GM18517 (cell line): Measurements from ENCODE around the gene CDH13.

ENCODE experiments used
- ATAC-seq: cut with Tn5 transposase; IDR thresholded peaks from one replicate; pipeline ENCODE4 v1.9.1; 2021; ENCODE audit warnings: mild to moderate bottlenecking, moderate library complexity; ENCODE audit not compliant: unreplicated experiment

Gene CDH13

DNA sequence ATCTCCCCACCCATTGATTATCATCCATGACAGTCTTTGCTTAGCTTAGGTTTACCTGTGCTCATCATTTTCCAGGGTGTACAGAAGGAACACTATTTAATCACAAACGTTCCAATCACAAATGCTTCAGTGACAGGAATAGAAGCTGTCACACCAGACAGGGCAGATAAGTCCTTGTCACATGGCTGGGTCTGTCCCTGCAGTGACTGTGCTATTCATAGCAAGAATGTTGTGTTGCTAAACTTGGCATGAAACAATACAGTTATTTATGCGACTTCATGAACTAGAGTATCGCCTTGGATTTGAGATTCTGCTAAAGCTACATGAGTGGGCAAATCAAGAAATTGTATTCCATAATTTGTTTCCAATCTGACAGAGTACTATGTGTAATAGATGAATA lies 108.4 kb downstream of the CDH13 start:
- no peak for ATAC-seq

DNA sequence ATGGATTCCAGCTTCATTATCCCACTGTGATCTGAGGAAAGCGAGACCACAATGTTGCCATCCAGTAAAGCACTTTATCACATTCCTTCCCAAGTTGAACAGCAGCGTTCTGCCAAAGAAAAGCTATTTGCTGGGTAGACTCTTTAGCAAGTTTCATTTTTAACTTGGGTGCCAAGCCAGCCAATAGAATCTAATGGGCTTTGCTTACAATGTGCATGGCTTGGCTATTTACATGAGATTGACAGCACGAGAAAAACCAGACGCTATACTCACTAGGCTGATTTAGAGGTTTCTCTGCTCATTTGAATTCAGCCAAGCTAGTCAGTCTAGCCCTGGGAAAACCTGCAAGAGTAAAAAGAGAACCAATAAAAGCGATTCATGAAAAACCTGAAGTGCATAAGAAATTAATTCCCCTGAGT lies 108.9 kb downstream of the CDH13 start:
- no peak for ATAC-seq

DNA sequence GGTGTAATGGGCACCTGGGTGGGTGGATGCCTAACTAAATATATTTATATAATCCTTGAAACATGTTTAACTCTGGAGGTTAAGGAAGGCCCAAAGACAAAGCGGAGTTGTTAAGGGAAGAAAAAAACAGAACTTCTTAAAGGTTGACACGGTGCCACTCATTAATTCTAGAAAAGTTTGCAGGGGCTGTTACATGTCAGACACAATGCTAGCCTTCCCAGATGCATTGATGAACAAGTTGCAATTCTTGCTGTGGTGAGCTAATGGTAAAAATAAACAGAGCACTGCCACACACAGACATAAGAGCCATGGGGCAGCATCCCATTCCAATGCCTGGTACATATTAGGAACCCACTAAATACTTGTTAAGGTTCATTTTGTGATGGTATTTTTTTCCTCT lies 109.5 kb downstream of the CDH13 start:
- ATAC-seq: no peak

DNA sequence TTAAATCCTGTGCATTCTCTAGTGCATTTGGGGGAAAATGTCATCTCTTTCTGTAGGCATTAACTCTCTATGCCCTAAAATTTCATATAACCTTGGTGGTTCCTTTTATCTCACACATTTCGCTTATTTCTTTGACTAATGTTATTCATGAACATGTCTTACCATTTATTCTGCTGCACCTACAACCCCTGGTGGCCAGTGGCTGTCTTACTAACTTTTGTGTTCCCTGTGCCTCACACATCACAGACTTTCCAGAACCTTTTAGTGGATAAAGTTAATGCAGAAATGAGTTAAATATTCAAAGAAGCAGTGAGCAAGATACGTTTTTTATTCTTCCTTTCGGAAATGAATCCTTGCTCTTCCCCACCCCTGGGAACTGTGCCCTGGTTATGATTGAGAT lies 111.9 kb downstream of the CDH13 start:
- no peak for ATAC-seq

DNA sequence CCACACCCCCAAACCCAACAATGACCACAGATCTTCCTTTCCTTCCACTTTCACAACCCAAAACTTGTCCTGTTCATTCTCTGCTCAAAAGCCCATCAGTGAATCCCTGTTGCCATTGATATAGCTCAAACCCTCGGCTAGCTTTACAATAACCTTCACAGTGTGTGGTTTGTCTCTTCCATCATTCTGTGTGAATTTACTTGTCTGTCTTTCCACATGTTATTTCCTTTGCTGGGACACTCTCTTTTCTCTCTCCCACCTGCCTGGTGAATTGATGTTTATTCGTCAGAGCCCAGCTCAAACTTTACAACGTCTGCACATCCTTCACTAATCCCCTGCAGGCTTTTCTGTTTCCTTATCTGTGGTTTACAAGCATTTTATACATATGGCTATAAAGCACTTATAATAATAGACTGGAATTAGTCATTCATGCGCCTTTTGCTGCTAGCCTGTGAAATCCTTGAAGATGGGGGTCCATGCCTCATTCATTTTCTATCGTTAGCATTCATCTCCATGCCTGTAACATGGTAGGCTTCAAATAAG lies 114.4 kb downstream of the CDH13 start:
- no peak for ATAC-seq

DNA sequence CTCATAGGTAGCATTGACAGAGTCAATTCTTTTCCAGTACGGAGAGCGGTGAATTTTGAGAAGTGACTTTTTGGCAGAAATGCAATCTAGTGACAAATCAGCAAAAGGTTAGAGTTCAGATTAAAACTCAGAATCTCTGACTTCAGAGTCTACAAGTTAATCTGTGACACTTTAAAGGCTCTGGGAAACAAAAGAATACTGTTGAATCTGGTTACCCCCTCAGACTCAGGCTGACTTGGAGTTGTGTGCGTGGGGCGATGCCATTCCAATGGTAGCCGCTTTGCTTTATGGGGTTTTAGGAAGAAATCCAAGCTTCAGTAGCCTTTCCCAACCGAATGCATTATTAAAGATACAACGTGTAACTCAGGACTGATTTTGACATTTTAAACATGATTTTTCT lies 118.2 kb downstream of the CDH13 start:
- ATAC-seq: no peak

DNA sequence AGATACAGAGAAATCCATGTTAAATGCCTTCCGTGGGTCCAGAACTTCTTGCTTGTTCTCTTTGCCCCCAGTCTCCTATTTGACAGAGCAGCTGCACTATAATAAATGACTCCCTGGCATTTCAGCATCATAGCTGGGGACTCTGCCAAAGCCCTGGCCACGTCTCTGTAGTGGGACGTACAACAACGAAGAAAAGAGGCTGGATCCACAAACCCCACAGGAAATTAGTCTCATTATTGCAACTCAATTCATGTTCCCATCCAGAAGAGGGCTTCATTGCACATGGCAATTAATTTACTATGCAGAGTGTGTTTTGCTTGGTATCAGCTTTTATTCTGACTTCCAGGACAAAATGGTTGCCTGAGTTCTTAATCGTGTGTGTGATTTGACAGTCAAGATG lies 121.3 kb downstream of the CDH13 start:
- ATAC-seq: no peak

DNA sequence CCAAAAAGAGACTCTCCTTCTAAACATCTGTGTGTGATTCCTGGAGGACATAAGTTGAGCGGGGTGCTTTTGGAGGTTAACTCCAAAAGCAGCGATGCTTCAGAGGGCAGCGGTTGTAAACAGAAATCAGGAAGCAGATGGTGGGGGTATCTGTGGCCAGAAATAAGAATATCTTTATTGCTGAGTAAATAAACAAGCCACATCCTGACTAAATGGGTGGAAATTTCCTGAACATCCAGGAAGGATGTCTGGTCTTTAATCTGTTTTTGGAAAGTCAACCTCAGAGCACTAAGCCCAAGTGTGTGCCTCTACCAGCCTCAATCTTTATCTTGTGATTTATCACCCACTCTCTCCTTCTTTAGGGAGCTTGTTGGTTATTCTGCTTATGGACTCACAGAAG lies 123.3 kb downstream of the CDH13 start:
- ATAC-seq: no peak

DNA sequence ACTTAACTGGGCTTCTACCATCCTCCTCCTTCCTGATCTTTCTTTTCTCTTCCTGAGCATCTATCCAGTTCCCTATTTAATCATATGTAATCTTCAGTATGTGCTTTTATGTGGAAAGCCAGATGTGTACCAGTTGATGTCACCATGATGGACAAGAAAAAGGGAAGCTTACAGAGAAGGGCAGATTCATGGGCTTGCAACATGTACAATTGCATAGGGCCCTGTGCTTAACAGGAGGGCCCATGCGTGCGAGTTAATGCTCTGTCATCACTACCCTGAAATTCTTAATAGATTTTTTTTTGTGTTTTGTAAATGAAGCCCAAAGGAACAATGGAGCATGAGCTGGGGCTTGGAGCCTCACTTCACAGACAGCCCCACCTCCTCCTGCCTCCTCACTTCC lies 124.3 kb downstream of the CDH13 start:
- ATAC-seq: no peak

DNA sequence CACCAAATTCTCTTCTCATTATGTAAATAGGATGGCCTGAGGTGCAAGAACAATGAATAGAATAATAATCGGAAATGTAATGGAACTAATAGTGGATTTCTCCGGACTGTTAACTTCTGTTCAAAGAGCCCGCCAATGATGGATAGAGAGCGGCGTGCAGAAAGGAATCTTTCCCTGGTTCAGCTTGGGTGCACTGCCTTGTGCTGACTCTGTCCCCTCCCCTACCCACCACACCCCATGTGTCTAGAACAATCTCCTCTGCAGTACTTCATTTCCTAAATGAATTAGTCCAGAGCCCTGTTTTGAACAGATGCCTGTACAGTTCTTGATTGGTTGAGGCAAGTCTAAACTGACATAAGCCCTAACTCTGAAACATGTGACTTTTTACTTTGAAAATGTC lies 125.4 kb downstream of the CDH13 start:
- ATAC-seq: no peak

DNA sequence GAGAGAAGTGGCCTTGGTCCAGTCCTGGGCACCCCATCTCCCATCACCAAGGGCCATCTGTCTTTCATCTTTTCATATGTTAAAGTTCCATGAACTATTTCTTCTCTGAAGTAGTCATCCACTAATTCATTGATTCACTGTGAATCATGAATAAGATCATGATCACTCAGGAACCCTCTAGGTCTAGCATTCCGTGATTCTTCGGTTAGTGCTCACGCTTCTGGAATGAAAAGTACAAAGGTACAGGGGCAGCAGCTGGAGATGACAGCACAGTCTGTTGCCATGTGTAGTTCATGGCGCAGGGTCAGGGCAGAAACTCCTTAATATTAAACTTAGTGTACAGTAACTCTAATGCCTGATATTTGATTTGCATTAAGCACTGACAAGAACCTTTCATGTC lies 127.1 kb downstream of the CDH13 start:
- ATAC-seq: no peak

DNA sequence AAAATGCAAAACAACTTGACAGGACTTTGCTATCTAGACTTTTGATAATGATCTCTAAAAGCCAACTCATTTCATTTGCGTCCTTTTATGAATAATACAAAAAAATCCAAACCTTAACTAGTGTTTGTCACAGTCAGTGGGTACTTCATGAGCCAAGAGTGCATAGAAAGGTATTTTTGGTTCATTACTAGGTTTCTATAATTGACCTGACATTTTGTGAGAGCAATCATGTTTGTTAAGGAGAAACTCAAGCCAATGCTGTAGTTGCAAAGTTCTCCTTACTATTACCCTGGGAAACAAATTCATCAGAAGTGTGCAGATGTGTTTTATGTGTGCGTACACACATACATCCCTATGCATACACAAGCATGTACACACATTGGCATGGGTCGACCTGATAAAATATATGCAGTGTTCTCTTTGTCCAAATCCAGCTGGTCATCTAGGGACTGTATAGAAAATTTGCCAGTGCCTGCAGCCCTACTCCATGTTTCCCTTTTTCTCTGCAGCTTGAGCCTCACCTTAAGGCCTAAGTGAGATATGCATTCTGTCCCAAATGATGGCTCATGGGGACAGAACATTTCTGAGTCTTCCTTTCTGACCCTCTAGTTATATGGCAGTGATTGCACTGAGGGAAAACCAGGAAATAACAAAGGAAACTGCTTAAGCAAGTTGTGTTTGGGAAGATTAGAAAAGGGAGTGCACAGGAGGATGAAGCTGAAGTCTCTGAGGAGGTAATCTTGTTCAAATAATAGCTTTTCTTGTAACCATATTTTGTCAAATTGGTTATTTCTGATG lies 128.1 kb downstream of the CDH13 start:
- no peak for ATAC-seq

DNA sequence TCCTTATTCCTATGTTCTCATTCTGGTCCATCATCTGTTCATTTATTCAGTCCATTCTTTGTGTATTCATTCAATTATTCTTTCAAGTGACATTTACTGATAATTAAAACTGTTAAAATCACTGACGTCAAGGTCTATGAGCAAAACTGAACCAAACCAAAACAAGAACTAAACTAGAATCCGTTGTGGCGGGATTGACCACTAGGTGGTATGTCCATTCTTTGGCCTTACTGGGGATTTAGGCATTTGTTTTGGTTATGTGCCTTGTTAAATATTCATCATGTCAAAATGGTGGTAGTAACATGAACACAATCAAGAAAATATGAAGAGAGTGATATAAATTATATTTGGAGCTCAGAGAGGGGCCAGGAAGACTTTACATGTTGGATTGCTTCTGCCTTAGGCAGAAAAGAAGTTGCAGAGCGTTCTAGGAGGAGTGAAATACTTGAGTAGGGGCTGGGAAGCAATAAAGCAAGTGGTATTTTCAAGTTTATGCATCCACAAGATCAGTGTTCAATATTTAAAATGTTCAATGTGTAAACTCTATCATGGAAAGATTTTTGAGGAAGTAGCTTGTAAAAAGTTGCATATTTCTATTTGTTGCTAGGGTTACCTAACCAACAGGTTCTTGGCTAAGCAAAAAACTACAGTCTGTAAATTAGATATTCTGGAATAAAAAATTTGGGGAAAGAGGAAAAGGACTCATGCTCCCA lies 129.0 kb downstream of the CDH13 start:
- no peak for ATAC-seq

DNA sequence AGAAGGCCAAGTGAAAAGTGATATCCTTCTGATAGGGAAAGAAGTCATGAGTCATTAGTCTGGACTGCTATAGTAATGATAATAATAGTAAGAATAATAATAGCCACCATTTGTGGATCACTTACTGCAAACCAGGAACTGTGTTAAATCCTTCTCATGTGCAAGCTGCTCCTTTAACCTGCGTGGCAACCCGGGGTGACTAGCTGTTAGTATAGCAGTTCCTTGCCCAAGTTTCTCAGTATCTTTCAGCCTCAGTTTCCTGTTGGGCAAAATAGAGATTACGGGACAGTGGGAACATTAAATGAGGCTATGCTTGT lies 129.5 kb downstream of the CDH13 start:
- ATAC-seq: no peak

DNA sequence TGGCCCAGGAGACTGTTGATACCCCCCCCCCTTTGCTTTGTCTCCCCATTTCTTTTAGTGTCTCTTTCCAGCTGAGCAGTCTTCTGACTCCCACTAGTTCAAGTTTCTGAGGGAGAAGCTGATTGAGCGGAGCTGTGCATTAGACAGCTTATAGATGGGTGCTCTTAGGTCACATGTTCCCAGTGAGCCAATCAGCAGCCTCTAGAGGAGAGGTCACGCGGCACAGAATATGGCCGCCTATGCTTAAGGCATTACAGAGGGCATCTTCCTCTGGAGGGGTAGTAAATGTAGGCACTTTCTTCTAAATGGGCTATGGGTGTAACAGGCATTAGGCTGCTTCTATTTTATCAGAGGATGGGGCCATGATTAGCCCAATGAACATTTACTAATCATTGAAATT lies 131.6 kb downstream of the CDH13 start:
- ATAC-seq: no peak

DNA sequence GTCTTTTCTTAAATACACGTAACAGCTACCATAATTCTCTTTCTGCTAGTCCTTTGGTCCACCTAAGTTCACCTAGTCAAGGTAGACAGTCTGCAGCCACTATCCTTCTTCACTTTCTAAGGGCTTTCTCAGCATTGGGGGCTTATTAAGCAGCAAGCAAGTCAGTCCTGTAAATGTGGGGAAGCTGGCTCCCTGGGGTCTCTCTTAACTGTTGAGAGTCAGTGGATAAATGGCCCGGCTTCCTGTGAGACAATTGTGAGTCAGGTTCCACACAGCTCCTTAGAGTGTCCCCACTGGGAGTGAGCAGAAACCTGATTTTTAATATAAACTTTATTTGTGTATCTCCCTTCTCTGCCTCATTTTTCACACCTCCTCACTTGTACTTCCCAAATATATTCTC lies 132.1 kb downstream of the CDH13 start:
- no peak for ATAC-seq

DNA sequence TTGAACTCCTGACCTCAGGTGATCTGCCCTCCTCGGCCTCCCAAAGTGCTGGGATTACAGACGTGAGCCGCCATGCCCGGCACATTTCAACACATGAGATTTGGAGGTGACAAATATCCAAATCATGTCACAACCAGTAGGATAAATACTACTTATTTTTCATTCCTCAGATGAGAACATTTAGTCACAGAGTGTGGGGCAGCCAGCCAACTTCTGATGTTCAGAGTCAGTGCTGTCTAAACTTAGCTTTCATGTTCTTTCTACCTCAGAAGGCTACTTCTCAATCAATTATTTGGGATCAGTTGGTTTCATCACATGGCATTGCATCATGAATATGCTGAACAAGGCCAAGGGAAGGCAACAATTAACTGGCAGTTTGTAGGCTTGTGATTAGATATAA lies 134.5 kb downstream of the CDH13 start:
- no peak for ATAC-seq

DNA sequence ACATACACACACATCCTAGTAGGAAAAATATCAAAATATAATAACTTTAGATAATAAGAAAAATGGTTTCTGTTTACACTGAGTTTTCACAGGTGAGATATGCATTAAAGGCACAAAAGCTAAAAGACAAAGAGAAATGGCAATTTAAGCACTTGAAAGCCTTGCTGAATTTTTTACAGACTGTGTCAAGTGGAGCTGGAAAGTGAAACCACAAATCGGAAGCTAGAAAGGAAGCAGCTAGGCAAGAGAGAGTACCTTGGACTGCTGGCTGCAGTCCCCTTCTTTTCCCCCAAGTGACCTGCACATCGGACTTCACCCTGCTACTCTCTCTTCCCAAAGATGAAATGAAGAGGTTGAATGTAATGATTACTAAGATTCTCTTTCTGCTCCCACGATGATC lies 135.1 kb downstream of the CDH13 start:
- no peak for ATAC-seq

DNA sequence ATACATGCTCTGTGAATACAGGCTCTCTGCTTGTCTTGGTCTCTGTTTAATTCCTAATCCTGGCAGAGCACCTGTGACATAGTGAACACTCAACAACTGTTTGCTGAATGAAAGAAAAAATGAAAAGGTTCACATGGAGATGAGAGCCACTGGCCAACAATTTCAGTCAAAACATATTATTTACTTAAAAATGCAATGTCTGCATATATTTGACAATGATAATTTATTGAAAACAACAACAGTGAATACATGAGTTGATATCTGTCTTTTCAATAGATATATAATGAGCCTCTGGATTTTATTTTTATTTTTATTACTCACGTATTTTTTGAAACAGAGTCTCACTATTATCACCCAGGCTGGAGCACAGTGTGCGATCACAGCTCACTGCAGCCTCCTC lies 136.6 kb downstream of the CDH13 start:
- no peak for ATAC-seq

DNA sequence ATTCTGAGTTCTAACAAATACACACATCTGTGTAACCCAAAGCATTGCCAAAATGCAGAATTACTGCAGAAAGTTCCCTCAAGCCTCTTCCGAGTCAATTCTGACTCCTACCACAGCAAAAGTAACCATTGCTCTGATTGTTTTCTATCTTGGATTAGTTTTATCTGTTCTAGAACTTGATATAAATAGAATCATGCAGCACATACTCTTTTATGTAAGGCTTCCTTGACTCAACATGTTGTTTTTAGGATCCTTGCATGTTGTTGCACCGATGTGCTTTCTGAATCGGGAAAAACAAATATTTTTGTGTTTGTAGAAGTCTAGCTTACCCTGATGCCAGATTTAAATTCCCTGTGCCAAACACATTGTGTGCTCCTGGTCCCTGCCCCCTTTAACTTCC lies 140.4 kb downstream of the CDH13 start:
- no peak for ATAC-seq

DNA sequence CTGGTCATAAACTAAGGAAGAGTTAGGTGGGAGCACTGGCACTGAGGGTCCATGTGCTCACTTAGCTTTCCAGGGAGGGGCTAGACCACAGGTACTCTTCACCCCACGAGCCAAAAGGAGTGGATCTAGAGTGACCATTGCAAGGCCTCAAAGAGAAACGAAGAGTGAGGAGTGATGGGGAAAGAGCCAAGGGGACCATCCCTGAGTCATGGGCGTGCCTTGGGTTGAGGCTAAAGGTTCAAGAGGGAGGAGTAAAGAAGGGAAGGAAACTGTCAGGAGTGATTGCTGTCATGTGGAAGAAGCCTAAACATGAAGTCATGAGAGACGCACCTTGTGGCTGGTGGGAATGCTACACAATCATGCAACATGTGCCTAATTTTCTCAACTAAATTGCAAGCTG lies 141.0 kb downstream of the CDH13 start:
- ATAC-seq: no peak

DNA sequence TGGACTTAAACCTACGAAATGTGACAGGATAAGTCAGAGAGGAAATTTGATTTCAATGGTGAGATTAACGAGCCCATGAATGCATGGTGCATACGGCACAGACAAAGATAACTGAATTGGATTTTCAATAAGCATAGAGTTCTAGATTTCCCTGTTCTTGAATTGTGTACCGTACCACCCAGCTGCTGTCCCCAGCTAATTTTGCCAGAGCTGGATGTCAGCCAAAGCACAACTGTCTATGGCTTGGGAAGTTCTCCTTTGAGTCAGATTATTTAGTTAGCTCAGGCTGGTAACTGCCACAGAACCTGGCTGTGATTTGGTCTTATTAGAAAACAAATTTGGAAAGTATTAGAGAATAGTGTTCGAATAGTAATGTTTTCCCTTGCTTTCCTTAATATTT lies 143.1 kb downstream of the CDH13 start:
- ATAC-seq: no peak

DNA sequence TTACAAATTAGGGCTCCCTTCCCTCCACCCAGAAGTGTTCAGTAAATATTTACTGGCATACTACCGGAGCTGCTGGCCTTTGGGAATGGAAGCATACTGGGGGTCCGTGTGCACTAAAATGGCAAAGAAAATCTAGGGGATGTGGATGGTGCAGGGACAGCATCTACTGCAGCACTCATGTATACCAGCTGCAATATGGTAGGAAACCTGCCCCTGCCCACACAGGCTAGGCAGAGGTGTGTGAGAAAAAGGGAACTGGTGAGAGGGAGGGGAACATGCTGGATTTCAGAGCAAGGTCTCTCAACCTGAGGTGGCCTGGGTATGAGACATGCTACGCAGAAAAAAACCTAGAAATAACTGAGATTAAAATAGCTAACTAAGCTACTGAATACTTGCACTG lies 145.4 kb downstream of the CDH13 start:
- no peak for ATAC-seq
